NCI-H82 treated with DMSO at 0.1 percent for 48 hours (cell line): Measurements from ENCODE around the gene YPEL3.

ENCODE experiments used
- DNase-seq: peaks from one replicate; lab custom pipeline; 2025; ENCODE audit not compliant: unreplicated experiment; lab: John Stamatoyannopoulos, UW

YPEL3 gene

GRCh38 chr16:30091474-30092372 lies 4.3 kb downstream of the YPEL3 start, which contains the start of gene TBX6:
TSS of gene TBX6 (minus strand) at chr16:30091924. CDS start at chr16:30091193, 731 bp downstream.
- DNase-seq, result peak; percentile 54

- no peak for DNase-seq
Measured at GRCh38 chr16:30090610-30091331, 5.2 kb downstream of the YPEL3 start.

- no peak for DNase-seq
Measured at GRCh38 chr16:30088832-30089624, 7.0 kb downstream of the YPEL3 start.

GRCh38 chr16:30088237-30088831 lies 7.7 kb downstream of the YPEL3 start:
- DNase-seq, result no peak

GRCh38 chr16:30087181-30087898 lies 8.7 kb downstream of the YPEL3 start:
- no peak for DNase-seq

GRCh38 chr16:30086291-30087140 lies 9.5 kb downstream of the YPEL3 start:
- DNase-seq, result no peak

GRCh38 chr16:30085820-30086219 lies 10.2 kb downstream of the YPEL3 start:
- DNase-seq, result no peak

GRCh38 chr16:30085247-30085646 lies 10.8 kb downstream of the YPEL3 start:
- no peak for DNase-seq

- no peak for DNase-seq
Measured at GRCh38 chr16:30084816-30085159, 11.2 kb downstream of the YPEL3 start.

- DNase-seq, result no peak
Measured at GRCh38 chr16:30084096-30084815, 11.8 kb downstream of the YPEL3 start.

- no peak for DNase-seq
Measured at GRCh38 chr16:30083216-30084055, 12.6 kb downstream of the YPEL3 start.

- no peak for DNase-seq
Measured at GRCh38 chr16:30082545-30083090, 13.4 kb downstream of the YPEL3 start.

GRCh38 chr16:30079480-30079879 lies 16.5 kb downstream of the YPEL3 start:
- no peak for DNase-seq

- no peak for DNase-seq
Measured at GRCh38 chr16:30078744-30079143, 17.3 kb downstream of the YPEL3 start.

GRCh38 chr16:30077656-30078055 lies 18.4 kb downstream of the YPEL3 start:
- no peak for DNase-seq

GRCh38 chr16:30076276-30076791 lies 19.7 kb downstream of the YPEL3 start:
- no peak for DNase-seq

GRCh38 chr16:30075503-30076275 lies 20.3 kb downstream of the YPEL3 start, which contains the start of gene PPP4C:
TSS of gene PPP4C (plus strand) at chr16:30075994. CDS start at chr16:30076378, 384 bp downstream.
- DNase-seq, result peak; percentile 62
